HG03039 (cell line): ENCODE data around the gene PDP2.
"Not testable (repeated sequence)": the region's sequence is repeated elsewhere in the genome, so short reads cannot be mapped to it uniquely, and the experiment has no call there.

Experiments used
- ATAC-seq: cut with Tn5 transposase; IDR thresholded peaks from one replicate; pipeline ENCODE4 v1.9.1; 2021; ENCODE audit warnings: mild to moderate bottlenecking, moderate library complexity; ENCODE audit not compliant: unreplicated experiment

PDP2 gene

DNA sequence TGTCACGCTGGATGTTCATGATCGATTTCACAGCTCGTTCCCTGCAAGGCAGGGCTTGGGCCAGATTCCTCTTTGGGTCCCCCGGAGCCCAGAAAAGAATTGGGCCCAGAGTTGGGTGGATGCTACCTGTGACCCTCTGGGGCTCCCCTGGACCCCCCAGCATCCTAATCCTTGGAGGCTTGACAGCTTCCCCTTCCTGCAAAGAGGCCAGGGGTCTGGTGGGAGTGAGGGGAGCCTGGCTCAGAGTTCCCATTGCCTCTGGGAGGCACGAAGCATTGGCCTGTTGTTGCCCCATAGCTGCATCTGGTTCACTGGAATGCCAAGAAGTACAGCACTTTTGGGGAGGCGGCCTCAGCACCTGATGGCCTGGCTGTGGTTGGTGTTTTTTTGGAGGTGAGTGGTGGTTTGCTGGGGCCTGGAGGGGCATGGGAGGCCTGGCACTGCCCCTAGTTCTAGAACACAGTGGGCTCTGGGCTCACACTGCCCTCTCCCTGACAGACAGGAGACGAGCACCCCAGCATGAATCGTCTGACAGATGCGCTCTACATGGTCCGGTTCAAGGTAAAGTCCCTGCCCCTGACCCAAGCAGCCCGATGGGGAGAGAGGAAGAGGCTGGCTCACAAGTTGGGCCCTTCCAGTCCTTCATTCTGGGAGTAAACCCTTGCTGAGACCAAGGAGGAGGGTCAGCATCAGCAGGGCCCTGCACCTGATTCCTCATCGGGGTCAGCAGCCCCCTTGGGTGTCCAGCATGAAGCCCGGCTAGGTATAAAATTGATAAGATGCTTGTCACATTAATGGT is 28.9 kb upstream of the PDP2 start:
- no peak for ATAC-seq

- no peak for ATAC-seq
Measured at GRCh38 chr16:66853261-66854139, 26.8 kb upstream of the PDP2 start.

- no peak for ATAC-seq
Measured at GRCh38 chr16:66856184-66856730, 24.1 kb upstream of the PDP2 start.

DNA sequence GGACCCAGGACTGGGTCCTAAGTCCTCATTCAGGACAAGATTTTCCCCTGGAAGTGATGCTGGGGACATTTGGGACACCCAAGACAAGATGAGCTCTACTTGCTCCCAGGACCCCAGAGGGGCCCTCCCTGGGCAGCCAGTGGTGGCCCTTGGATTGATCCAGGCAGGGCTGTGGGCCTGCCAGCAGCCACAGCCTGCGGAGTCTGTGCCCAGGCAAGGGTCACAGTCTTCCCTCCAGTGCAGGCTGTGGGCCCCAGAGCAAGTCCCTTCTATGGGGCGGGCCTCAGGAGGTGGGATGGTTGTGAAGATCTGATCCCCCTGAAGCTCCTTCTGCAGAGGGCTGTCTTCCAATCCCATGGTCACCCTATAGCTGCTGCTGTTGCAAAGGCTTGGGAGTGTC is 23.5 kb upstream of the PDP2 start:
- no peak for ATAC-seq

GRCh38 chr16:66857437-66857836 is 22.9 kb upstream of the PDP2 start:
- no peak for ATAC-seq

DNA sequence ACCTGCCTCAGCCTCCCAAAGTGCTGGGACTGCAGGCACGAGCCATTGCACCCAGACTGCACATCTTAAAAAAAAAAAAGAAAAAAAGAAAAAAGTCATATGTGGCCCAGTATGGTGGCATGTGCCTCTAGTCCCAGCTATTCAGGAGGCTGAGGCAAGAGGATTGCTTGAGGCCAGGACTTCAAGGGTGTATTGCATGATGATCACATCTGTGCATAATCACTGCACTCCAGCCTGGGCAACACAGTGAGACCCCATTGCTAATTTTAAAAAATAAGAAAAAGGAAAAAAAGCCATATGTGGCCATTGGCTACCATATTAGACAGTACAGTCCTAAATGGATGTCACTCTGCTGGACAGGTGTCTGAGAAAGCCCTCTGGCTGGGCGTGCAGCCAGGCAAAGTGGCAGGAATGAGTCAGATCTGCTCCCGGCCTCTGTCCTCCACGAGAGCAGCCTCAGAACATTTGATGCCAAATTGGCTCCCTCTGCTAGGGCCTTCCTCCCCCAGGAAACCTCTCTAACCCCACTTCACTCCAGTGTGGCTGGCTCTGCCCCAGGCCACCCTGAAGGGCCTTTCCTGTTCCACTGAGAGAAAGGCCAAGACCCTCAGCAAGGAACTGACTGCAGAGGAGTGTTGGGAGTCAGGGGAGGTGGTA is 21.4 kb upstream of the PDP2 start:
- no peak for ATAC-seq

GRCh38 chr16:66859397-66860068 is 20.8 kb upstream of the PDP2 start:
- ATAC-seq: no peak

DNA sequence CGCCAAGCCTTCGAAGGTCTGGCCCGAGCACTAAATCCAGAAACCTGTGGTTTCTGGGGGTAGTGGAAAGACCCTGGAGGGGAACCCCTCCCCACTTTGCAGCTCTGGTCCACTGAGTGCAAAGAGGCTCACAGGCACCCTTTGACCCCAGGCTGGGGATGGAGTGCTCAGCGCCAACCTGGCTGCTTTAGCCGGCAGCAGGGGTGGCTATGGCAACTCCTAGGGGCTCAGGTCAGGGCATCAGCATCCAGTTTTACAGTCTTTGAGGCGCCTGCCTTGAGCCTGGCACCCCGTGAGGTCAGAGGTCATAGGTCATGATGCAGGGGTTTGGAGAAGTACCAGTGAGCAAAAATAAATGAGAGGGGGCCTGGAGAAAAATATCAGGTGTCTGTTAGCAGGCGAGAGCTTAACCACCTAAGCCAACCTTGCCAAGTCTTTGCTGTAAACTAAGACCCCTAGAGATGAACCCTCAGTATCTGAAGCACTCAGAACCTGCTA is 18.2 kb upstream of the PDP2 start:
- no peak for ATAC-seq

DNA sequence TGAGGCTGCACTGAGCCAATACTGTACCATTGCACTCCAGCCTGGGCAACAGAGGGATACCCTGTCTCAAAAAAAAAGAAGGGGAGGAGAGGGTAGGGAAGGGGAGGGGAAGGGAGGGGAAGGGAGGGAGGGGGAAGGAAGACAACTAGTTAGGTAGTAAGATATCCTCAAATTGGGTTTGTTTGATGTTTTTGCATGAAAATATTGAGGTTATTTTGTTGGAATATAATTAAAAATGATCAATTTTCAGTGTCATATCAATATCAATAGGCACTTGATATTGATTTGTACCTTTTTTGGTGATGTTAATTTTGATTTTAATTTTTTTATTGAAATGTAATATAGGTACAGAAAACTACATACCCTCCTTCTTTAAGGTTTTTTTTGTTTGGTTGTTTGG is 16.6 kb upstream of the PDP2 start:
- ATAC-seq: no peak

- no peak for ATAC-seq
Measured at GRCh38 chr16:66869424-66869823, 10.9 kb upstream of the PDP2 start.

DNA sequence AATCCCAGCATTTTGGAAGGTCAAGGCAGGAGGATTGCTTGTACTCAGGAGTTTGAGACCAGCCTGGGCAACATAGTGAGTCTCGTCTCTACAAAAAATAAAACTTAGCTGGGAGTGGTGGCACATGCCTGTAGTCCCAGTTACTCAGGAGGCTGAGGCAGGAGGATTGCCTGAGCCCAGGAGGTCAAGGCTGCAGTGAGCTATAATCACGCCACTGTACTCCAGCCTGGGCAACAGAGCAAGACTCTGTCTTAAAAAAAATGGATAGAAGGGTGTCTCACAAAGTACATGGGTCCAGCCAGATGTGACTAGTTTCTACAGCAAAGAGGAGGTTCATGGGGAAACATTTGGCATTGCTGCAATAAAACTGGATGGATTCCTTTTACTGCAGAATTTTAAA is 9.0 kb upstream of the PDP2 start:
- not testable (repeated sequence) for ATAC-seq

DNA sequence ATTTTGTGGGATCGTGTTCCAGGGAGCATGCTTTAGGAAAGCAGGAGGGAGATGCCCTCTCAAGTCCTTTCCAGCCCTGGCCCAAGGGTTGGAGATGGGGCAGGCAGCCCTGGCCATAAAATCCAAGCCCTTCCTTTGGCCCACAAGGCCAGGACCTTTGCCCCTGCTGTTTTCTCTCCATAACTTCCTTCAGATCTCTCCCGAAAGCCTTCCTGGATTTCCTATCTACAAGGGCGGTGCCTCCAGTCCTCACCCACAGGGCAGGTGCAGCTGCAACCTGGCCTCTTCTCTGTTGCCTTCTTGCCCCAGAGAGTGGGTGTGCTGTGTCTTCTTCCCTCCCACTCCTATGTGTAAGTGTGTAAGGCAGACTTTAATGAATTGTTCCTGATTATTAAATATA is 8.5 kb upstream of the PDP2 start:
- ATAC-seq: no peak

DNA sequence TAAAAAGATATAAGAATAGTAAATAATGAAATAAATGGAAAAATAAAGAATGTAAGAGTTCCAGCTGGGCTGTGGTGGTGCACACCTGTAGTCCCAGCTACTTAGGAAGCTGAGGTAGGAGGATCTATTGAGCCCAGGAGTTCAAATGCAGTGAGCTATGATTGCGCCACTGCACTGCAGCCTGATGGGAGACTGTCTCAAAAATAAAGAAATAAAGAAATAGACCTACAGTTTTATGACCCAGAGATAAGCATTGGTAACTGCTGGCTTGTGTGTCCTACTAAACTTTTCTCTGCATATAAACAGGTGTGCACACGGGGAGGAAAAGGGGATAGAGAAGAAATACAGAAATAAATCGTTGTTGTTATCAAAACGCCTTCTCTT is 7.8 kb upstream of the PDP2 start:
- no peak for ATAC-seq

DNA sequence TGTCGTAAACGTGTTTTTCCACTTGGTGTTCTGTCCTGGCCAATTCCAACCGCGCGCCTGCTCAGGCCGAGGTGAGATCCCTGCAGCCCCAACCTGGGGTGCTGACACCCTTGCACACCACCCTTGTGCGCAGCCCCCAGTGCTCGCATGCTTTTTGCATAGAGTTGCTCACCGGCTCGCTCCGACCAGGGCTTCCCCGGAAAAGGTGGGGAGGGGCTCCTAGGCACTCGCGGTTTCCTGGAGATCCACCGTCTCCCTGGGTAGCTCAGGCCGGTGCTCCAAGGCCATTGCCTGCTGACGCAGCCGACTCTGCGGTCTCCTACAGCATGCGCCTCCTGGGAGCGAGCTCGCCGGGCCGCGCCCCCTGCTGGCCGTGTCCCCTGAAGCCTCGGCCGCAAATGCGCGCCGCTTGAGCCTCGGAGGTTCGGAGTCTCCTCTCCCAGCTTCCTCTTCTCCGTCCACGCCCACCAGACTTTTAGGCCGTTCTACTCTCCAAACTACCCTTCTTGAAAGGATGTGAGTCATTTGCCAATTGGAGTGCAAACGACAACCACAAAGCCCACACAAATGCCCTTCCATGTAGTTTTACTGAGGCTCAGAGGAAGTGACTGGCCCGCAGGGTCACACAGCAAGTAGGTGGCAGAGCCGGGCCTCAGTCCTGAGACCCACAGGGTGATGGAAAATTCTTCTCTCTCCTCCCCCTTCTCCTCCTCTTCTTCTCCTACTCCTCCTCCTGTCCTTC is 7.2 kb upstream of the PDP2 start:
- peak; percentile 80 for ATAC-seq

DNA sequence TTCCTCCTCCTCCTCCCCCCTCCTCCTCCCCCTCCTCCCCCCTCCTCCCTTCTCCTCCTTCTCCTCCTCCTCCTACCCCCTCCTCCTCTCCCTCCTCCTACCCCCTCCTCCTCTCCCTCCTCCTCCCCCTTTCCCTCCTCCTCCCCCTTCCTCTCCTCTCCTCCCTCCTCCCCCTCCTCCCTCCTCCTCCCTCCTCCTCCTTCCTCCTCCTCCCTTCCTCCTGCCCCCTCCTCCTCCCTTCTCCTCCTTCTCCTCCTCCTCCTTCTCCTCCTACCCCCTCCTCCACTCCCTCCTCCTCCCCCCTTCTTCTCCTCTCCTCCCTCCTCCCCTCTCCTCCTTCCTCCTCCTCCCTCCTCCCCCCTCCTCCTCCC is 6.6 kb upstream of the PDP2 start:
- ATAC-seq: no peak

- ATAC-seq: no peak
Measured at GRCh38 chr16:66874079-66874775, 6.1 kb upstream of the PDP2 start.

GRCh38 chr16:66878067-66878466 is 2.2 kb upstream of the PDP2 start:
- ATAC-seq: no peak

- no peak for ATAC-seq
Measured at GRCh38 chr16:66881014-66881417, 701 bp downstream of the PDP2 start.

DNA sequence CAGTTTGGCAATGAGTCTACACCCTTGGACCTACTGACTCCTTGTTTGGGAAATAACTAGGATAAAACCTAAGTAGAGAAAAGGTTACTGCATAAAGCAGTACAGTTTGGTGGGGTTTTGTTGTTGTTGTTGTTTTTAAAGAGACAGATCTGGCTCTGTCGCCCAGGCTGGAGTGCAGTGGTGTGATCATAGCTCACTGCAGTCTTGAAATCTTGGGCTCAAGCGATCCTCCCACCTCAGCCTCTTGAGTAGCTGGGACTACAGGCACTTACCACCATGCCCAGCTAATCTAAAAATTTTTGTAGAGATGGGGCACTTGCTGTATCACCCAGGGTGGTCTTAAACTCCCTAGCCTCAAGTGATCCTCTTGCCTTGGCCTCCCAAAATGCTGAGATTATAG is 1.2 kb downstream of the PDP2 start:
- no peak for ATAC-seq
